NCI-H524 treated with DMSO at 0.1 percent for 48 hours (cell line): ENCODE measurements around the gene MAST4.
"Not testable (repeated sequence)": the region's sequence is repeated elsewhere in the genome, so short reads cannot be mapped to it uniquely, and the experiment has no call there.

Source experiments
- DNase-seq: peaks from one replicate; lab custom pipeline; 2025; lab: John Stamatoyannopoulos, UW

Gene MAST4

DNA sequence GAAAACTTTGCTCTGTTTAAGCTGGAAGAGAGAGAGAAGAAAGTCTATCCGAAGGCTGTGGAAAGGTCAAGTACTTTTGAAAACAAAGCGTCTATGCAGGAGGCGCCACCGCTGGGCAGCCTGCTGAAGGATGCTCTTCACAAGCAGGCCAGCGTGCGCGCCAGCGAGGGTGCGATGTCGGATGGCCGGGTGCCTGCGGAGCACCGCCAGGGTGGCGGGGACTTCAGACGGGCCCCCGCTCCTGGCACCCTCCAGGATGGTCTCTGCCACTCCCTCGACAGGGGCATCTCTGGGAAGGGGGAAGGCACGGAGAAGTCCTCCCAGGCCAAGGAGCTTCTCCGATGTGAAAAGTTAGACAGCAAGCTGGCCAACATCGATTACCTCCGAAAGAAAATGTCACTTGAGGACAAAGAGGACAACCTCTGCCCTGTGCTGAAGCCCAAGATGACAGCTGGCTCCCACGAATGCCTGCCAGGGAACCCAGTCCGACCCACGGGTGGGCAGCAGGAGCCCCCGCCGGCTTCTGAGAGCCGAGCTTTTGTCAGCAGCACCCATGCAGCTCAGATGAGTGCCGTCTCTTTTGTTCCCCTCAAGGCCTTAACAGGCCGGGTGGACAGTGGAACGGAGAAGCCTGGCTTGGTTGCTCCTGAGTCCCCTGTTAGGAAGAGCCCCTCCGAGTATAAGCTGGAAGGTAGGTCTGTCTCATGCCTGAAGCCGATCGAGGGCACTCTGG, 567.8 kb downstream of the MAST4 start:
- DNase-seq = no peak

GRCh38 chr5:67164856-67165525, 568.8 kb downstream of the MAST4 start:
- DNase-seq = no peak

DNA sequence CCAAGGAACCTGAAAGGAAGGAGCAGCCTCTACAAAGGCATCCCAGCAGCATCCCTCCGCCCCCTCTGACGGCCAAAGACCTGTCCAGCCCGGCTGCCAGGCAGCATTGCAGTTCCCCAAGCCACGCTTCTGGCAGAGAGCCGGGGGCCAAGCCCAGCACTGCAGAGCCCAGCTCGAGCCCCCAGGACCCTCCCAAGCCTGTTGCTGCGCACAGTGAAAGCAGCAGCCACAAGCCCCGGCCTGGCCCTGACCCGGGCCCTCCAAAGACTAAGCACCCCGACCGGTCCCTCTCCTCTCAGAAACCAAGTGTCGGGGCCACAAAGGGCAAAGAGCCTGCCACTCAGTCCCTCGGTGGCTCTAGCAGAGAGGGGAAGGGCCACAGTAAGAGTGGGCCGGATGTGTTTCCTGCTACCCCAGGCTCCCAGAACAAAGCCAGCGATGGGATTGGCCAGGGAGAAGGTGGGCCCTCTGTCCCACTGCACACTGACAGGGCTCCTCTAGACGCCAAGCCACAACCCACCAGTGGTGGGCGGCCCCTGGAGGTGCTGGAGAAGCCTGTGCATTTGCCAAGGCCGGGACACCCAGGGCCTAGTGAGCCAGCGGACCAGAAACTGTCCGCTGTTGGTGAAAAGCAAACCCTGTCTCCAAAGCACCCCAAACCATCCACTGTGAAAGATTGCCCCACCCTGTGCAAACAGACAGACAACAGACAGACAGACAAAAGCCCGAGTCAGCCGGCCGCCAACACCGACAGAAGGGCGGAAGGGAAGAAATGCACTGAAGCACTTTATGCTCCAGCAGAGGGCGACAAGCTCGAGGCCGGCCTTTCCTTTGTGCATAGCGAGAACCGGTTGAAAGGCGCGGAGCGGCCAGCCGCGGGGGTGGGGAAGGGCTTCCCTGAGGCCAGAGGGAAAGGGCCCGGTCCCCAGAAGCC, 569.6 kb downstream of the MAST4 start:
- DNase-seq = no peak

GRCh38 chr5:67166460-67167285, 570.5 kb downstream of the MAST4 start:
- no peak for DNase-seq

DNA sequence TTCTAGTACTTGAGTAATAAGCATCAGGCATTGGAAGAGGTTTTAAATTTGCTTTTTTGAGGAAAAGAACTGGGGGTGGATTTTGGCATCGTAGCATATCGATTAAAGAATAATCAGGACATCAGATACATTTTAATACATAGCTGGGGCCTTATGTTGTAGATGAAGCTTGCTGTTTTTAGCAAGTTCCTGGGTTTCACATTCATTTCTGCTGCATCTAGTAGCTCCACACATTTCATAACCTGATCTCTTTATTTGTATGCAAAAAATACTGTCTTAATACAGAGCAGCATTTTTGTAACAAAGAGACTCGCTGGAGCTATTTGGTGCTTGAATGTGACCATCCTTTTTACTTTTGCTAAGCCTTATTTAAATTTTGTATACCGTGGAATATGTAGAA, 571.9 kb downstream of the MAST4 start:
- no peak for DNase-seq

DNA sequence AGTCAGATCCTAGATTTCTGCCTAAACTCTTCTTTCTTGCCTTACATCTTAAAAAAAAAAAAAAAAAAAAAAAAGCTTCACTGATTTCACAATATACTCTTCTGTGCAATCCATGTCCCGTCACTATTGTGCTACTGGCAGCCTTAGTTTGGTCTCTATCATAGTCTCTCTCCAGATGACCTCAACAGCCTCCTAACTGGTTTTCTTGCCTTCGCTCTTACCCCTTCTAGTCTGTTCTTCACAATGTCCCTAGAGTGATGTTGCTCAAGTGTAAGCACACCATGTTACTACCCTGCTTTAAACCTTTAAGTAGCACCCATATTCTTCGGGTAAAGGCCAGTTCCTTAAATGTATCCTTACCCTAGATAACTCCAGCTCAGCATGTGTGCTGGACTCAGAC, 574.6 kb downstream of the MAST4 start:
- DNase-seq = no peak

DNA sequence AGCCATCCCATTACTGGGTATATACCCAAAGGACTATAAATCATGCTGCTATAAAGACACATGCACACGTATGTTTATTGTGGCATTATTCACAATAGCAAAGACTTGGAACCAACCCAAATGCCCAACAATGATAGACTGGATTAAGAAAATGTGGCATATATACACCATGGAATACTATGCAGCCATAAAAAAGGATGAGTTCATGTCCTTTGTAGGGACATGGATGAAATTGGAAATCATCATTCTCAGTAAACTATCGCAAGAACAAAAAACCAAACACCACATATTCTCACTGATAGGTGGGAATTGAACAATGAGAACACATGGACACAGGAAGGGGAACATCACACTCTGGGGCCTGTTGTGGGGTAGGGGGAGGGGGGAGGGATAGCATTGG, 577.2 kb downstream of the MAST4 start:
- not testable (repeated sequence) for DNase-seq

- no peak for DNase-seq
Observed at GRCh38 chr5:67173959-67174358, 577.8 kb downstream of the MAST4 start.

GRCh38 chr5:67176936-67177335, 580.7 kb downstream of the MAST4 start:
- no peak for DNase-seq

DNA sequence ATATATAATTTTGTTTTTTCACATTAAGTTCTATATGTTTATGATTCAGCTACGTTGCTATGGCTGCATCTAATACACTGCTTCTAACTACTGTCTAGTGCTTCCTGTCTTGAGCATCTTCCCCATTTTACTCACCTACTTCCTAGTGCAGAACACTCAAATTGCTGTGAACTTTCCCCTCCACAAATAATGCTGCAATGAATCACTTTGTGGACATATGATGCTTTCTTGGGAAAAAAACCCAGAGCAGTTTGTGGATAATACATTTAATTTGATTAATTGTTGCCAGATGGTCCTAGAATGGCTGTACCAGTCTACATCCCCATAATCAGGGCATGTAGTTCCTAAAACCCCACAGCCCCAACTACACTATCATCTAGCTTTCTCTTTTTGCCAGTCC, 581.9 kb downstream of the MAST4 start:
- DNase-seq = no peak

GRCh38 chr5:67178966-67179365, 582.8 kb downstream of the MAST4 start:
- DNase-seq = no peak

DNA sequence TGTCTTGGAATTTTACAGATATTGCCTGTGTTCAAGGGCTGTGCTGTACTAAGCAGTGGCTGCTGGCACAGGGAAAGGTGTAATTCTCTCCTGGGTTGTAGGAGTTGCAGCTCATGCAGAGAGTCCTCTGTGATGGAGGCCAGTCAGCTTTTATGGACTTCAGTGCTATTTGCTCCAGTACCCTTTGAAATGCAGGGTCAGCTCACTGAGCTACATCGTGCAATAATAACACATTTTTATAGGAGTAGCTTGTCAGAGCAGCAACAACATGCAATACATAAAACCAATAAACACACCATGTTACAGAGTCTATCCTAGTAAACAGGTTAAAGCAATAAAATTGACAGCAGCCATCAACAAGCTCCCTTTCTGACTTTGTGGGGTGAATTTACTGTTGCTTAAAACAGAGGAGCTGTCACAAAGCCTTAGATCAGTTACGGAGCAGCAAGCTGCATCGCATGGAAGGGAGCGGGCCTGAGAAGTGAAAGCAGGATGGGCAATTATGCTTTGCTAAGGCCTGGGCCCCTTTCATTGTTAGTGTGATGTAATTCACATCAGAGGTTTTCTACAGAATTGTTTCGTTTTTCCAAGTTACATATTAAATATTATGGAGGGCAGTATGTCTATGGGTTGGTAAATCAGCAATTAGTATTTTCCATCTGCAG, 583.6 kb downstream of the MAST4 start:
- DNase-seq = no peak

GRCh38 chr5:67181648-67182221, 585.5 kb downstream of the MAST4 start:
- no peak for DNase-seq

DNA sequence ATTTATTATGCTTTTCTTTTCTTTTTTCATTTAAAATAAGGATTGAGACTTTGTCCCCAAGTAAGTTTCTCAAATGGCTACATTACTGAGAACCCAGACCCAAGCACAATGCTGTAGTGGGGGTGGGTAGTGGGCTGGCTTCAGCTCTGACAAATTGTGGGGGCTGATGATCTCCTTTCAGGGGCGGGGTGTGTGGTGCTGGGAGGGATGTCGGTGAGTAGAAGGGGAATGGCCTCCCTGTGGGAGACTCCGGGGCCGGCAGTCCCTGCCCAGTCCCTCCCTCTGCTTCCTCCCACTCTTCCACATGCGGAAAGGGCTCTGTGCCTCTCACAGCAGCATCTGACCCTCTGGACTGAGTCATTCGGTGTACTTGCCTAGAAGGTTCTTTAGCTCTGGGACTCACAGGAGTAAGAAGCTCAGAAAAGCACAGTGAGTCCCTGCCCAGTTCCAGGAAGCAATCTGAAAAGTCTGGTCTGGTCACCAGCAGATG, 586.2 kb downstream of the MAST4 start:
- DNase-seq = no peak

GRCh38 chr5:67183859-67184258, 587.7 kb downstream of the MAST4 start:
- no peak for DNase-seq

DNA sequence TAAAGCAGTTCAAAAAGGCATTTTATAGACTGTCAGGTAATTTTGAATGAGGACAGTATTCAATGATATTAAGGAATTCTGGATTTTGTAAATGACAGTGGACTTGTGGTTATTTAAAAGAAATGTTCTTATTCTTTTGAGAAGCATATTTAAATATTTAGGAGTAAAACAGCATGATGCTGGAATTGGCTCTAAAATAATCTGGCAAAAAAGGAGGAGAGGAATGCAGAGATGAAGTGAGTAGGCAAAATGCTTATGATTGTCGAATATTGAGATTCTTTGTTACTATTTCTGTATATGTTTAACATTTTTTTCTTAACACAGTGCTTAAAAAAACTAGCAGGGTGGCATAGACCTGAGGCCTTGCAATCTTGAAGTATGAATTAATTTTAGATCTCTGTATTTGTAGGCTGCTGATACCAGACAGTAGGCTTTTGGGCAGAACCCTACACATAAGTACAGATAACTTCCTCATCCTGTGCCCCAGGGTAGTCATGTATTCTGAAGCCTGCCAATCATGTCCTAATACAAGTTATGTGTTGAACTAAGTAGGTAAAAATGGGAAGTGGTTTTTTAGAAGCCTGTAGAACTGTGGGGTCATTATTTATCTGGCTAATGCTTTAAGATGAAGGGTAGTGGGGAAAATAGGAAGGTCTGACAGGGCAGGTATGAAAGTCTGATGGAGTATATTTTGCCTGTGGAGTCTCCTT, 591.0 kb downstream of the MAST4 start:
- DNase-seq = no peak

GRCh38 chr5:67188274-67189078, 592.3 kb downstream of the MAST4 start:
- DNase-seq = no peak

DNA sequence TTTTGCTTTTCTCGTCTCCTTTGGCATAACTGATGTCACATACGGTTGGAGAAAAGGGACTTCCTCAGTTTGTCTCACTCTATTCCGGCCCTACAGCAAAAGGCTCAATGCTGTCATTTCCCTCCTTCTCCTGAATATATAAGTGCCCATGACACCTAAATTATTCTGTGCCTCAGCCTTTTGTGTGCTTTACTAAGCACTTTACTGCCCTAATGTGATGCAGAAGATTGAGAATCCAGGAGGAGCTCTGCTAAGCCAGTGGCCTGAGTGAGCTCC, 592.8 kb downstream of the MAST4 start:
- DNase-seq = no peak

DNA sequence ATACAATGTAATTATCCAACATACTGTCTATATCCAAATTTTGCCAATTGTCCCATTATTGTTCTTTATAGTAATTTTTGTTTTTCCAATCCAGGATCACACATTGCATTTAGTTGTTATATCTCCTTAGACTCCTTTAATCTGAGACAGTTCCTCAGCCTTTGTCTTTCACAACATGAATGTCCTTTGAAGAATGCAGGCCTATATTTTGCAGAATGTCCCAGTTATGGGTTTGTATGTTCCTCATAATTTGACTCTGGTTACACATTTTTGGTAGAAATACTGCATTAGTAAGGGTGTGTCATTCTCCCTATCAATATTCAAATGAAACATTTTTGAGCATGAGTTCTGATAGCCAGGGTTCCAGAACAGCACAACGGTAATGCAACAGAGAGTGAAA, 593.7 kb downstream of the MAST4 start:
- DNase-seq = no peak

GRCh38 chr5:67190410-67190809, 594.2 kb downstream of the MAST4 start:
- no peak for DNase-seq
